ENCODE results near the gene RTKN. TPM values are rescaled to one million over a fixed set of nuclear protein-coding genes. Genes with fewer than 3 reads are reported as not detected.

RTKN gene
- total and polyA plus RNA-seq, 2 of the 13 experiments (the other 11 are each of a cell fraction or from before 2014, with no cell fraction given): 159 to 166 TPM

DNA sequence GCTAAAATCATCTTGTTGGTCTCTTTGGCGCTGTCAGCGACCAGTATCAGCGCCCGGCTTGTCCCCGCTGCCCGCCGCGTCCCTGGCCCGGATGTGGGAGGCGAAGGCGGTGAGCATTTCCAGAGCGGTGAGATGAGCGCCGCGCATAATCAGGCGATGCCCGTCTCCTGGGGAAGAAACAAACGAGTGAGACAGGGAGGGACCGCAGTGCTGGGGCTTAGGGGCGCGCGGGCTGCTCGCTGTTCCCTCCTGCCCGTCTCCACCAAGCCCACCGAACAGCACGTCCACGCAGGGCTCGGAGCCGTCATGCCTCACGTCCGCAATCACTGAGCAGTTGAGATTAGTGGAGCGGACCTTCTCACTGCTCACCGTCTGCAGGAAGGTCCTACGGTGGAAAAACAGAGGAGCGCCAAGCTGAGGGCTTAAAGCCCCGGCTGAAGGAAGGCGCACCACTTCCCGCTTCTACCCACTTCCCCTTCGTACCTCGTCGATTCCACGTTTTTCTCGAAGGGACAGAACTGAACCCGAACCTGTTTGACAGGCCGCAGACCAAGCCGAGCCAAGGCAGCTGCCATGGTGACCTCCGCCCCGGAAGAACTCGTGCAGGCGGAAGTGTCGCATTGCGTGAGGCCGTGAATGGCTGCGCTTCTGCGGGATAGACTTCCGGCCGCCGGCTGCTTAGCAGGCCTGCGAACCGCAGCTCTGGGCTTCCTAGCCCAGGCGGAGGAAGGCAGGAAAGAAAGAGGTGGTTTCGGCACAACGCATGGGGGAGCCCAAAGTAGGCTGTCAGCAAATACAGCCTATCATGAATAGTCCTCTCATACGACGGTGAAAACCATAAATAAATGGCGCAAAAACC is 30.6 kb upstream of the RTKN start, which contains the start of gene MRPL53 (continued):
- TF ChIP-seq, protein P1, sequence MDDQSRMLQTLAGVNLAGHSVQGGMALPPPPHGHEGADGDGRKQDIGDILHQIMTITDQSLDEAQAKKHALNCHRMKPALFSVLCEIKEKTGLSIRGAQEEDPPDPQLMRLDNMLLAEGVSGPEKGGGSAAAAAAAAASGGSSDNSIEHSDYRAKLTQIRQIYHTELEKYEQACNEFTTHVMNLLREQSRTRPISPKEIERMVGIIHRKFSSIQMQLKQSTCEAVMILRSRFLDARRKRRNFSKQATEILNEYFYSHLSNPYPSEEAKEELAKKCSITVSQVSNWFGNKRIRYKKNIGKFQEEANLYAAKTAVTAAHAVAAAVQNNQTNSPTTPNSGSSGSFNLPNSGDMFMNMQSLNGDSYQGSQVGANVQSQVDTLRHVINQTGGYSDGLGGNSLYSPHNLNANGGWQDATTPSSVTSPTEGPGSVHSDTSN (CRISPR knock-in tag; IDR thresholded peaks at IDR 0.05; ENCODE audit: borderline replicate concordance): no peak
- TF ChIP-seq ZNF256 (CRISPR knock-in tag; conservative IDR thresholded peaks at IDR 0.05) (peak; percentile 85; the same call in 1 of the 2 replicates), FOXO1 (CRISPR knock-in tag; IDR thresholded peaks at IDR 0.05) (peak; percentile 85; the same call in 1 of the 2 replicates), CEBPG (CRISPR knock-in tag; IDR thresholded peaks at IDR 0.05) (peak; percentile 81), ZFYVE20 (CRISPR knock-in tag; IDR thresholded peaks at IDR 0.05; ENCODE audit: borderline replicate concordance, low read depth) (peak; percentile 79; the same call in 1 of the 2 replicates), ZNF460 (CRISPR knock-in tag; IDR thresholded peaks at IDR 0.05; ENCODE audit: borderline replicate concordance) (peak; percentile 52; the same call in 1 of the 2 replicates), ZC3H4 (CRISPR knock-in tag; IDR thresholded peaks at IDR 0.05; ENCODE audit: borderline replicate concordance) (peak; percentile 92; the same call in 1 of the 2 replicates), ZNF160 (CRISPR knock-in tag; IDR thresholded peaks at IDR 0.05) (peak; percentile 91), ZNF7 (CRISPR knock-in tag; IDR thresholded peaks at IDR 0.05) (no peak), ZNF550 (CRISPR knock-in tag; IDR thresholded peaks at IDR 0.05; ENCODE audit: borderline replicate concordance) (peak; percentile 18)
- TF ChIP-seq, protein P2, sequence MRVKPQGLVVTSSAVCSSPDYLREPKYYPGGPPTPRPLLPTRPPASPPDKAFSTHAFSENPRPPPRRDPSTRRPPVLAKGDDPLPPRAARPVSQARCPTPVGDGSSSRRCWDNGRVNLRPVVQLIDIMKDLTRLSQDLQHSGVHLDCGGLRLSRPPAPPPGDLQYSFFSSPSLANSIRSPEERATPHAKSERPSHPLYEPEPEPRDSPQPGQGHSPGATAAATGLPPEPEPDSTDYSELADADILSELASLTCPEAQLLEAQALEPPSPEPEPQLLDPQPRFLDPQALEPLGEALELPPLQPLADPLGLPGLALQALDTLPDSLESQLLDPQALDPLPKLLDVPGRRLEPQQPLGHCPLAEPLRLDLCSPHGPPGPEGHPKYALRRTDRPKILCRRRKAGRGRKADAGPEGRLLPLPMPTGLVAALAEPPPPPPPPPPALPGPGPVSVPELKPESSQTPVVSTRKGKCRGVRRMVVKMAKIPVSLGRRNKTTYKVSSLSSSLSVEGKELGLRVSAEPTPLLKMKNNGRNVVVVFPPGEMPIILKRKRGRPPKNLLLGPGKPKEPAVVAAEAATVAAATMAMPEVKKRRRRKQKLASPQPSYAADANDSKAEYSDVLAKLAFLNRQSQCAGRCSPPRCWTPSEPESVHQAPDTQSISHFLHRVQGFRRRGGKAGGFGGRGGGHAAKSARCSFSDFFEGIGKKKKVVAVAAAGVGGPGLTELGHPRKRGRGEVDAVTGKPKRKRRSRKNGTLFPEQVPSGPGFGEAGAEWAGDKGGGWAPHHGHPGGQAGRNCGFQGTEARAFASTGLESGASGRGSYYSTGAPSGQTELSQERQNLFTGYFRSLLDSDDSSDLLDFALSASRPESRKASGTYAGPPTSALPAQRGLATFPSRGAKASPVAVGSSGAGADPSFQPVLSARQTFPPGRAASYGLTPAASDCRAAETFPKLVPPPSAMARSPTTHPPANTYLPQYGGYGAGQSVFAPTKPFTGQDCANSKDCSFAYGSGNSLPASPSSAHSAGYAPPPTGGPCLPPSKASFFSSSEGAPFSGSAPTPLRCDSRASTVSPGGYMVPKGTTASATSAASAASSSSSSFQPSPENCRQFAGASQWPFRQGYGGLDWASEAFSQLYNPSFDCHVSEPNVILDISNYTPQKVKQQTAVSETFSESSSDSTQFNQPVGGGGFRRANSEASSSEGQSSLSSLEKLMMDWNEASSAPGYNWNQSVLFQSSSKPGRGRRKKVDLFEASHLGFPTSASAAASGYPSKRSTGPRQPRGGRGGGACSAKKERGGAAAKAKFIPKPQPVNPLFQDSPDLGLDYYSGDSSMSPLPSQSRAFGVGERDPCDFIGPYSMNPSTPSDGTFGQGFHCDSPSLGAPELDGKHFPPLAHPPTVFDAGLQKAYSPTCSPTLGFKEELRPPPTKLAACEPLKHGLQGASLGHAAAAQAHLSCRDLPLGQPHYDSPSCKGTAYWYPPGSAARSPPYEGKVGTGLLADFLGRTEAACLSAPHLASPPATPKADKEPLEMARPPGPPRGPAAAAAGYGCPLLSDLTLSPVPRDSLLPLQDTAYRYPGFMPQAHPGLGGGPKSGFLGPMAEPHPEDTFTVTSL (CRISPR knock-in tag; IDR thresholded peaks at IDR 0.05; ENCODE audit: borderline replicate concordance): peak; percentile 72
